Esophagus squamous epithelium (tissue), 4 donors: ENCODE data around the gene EXO5.

ENCODE experiments used
- POLR2A ChIP-seq, 4 donors: fragments of 450-650 bp; IDR thresholded peaks; one replicate each; pipeline ENCODE4 v1.6.1; 2017; ENCODE audit warnings: antibody characterized with exemption in 4 of 4, mild to moderate bottlenecking in 4 of 4, moderate library complexity in 3 of 4
- TF ChIP-seq, protein P1 (sequence below), 6 experiments: fragments of 450-650 bp in 4 of 6; fragments of 200-600 bp in 2 of 6; sonication (generic) in 2 of 6; IDR thresholded peaks; one replicate each; pipeline ENCODE4 v1.5.1; 2016 to 2019; ENCODE audit warnings: antibody characterized with exemption in 6 of 6, mild to moderate bottlenecking in 4 of 6, moderate library complexity in 4 of 6

DNA sequence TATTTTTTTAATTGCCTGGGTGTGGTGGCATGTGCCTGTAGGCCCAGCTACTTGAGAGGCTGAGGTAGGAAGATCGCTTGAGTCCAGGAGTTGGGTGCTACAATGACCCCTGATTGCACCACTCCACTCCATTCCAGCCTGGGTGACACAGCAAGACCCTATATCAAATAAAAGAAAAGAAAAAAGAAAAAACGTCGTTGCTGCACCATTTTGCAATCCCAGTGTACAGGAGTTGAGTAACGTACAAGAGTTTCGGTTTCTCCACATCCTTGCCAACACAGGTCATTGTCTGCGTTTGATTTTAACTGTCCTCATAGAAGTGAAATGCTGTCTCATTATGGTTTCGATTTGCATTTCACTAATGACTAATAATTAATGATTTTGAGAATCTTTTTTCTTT, 30.8 kb downstream of the EXO5 start:
- TF ChIP-seq, protein P1, sequence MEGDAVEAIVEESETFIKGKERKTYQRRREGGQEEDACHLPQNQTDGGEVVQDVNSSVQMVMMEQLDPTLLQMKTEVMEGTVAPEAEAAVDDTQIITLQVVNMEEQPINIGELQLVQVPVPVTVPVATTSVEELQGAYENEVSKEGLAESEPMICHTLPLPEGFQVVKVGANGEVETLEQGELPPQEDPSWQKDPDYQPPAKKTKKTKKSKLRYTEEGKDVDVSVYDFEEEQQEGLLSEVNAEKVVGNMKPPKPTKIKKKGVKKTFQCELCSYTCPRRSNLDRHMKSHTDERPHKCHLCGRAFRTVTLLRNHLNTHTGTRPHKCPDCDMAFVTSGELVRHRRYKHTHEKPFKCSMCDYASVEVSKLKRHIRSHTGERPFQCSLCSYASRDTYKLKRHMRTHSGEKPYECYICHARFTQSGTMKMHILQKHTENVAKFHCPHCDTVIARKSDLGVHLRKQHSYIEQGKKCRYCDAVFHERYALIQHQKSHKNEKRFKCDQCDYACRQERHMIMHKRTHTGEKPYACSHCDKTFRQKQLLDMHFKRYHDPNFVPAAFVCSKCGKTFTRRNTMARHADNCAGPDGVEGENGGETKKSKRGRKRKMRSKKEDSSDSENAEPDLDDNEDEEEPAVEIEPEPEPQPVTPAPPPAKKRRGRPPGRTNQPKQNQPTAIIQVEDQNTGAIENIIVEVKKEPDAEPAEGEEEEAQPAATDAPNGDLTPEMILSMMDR (IDR thresholded peaks at IDR 0.05) = no peak
- TF ChIP-seq POLR2A (IDR thresholded peaks at IDR 0.05) = no peak
